H9 (cell line): ENCODE measurements around the gene PRSS27. TPM values are rescaled to one million over a fixed set of nuclear protein-coding genes. Genes with fewer than 3 reads are reported as not detected.

Source experiments
- DNase-seq: peaks from one replicate; pipeline ENCODE4 v3.0.0-alpha.2; 2017
- H2AFZ ChIP-seq: one replicate; pipeline ENCODE4 v1.6.1; 2013; ENCODE audit warnings: mild to moderate bottlenecking, low read length, control low read depth, moderate library complexity
- H2AK5ac ChIP-seq: 2 replicates; pipeline ENCODE4 v1.6.1; 2013; ENCODE audit warnings: low read length, control low read depth, mixed read lengths; ENCODE audit not compliant: insufficient read length
- H2BK120ac ChIP-seq: one replicate; pipeline ENCODE4 v1.6.1; 2013; ENCODE audit warnings: low read depth, mild to moderate bottlenecking, low read length, control low read depth, inconsistent platforms; ENCODE audit not compliant: poor library complexity, severe bottlenecking
- H2BK12ac ChIP-seq: 2 replicates; pipeline ENCODE4 v1.6.1; 2013; ENCODE audit warnings: low read length, control low read depth, mixed read lengths, low read depth; ENCODE audit not compliant: insufficient read length
- H2BK15ac ChIP-seq: 2 replicates; pipeline ENCODE4 v1.6.1; 2013; ENCODE audit warnings: low read depth, low read length, control low read depth
- H2BK20ac ChIP-seq: one replicate; pipeline ENCODE4 v1.6.1; 2013; ENCODE audit warnings: low read depth, mild to moderate bottlenecking, low read length, control low read depth, inconsistent platforms; ENCODE audit not compliant: poor library complexity, severe bottlenecking
- H2BK5ac ChIP-seq: 2 replicates; pipeline ENCODE4 v1.6.1; 2013; ENCODE audit warnings: low read length, control low read depth, mixed read lengths; ENCODE audit not compliant: insufficient read length
- H3K14ac ChIP-seq: 2 replicates; pipeline ENCODE4 v1.6.1; 2013; ENCODE audit warnings: low read length, control low read depth; ENCODE audit not compliant: insufficient read depth
- H3K18ac ChIP-seq: 2 replicates; pipeline ENCODE4 v1.6.1; 2013; ENCODE audit warnings: low read depth, mild to moderate bottlenecking, mixed read lengths, low read length, control low read depth; ENCODE audit not compliant: insufficient read length
- H3K23ac ChIP-seq: 2 replicates; pipeline ENCODE4 v1.6.1; 2013; ENCODE audit warnings: low read length, control low read depth, mixed read lengths, low read depth; ENCODE audit not compliant: insufficient read length
- H3K23me2 ChIP-seq: 2 replicates; pipeline ENCODE4 v1.6.1; 2013; ENCODE audit warnings: low read depth, mild to moderate bottlenecking, mixed read lengths, low read length, control low read depth; ENCODE audit not compliant: insufficient read length, poor library complexity, severe bottlenecking
- H3K27ac ChIP-seq: 2 replicates; pipeline ENCODE4 v1.5.1; 2013; ENCODE audit warnings: low read length, control low read depth, mixed read lengths, low read depth; ENCODE audit not compliant: insufficient read length
- H3K27me3 ChIP-seq: 2 replicates; pipeline ENCODE4 v1.6.1; 2013; ENCODE audit warnings: low read length, control low read depth, inconsistent platforms; ENCODE audit not compliant: insufficient read depth
- H3K4ac ChIP-seq: 2 replicates; pipeline ENCODE4 v1.6.1; 2013; ENCODE audit warnings: low read depth, mild to moderate bottlenecking, control low read depth, inconsistent platforms, low read length, moderate library complexity
- H3K4me1 ChIP-seq: 2 replicates; pipeline ENCODE4 v1.6.1; 2013; ENCODE audit warnings: low read length, control low read depth, inconsistent platforms; ENCODE audit not compliant: insufficient read depth
- H3K4me2 ChIP-seq: 2 replicates; pipeline ENCODE4 v1.6.1; 2013; ENCODE audit warnings: low read length, control low read depth, mixed read lengths; ENCODE audit not compliant: insufficient read length, insufficient read depth
- H3K56ac ChIP-seq: 2 replicates; pipeline ENCODE4 v1.6.1; 2013; ENCODE audit warnings: low read depth, mild to moderate bottlenecking, mixed read lengths, low read length, control low read depth; ENCODE audit not compliant: insufficient read length
- H3K79me1 ChIP-seq: 2 replicates; pipeline ENCODE4 v1.6.1; 2013; ENCODE audit warnings: low read depth, mild to moderate bottlenecking, moderate library complexity, low read length, control low read depth, inconsistent platforms; ENCODE audit not compliant: insufficient read depth, poor library complexity, severe bottlenecking
- H3K79me2 ChIP-seq: 2 replicates; pipeline ENCODE4 v1.6.1; 2013; ENCODE audit warnings: low read length, control low read depth, inconsistent platforms; ENCODE audit not compliant: insufficient read depth
- H3K9ac ChIP-seq: 2 replicates; pipeline ENCODE4 v1.6.1; 2013; ENCODE audit warnings: low read length, control low read depth, mixed read lengths; ENCODE audit not compliant: insufficient read length; ENCODE audit errors: extremely low read depth
- H3K9me3 ChIP-seq: one replicate; pipeline ENCODE4 v1.6.1; 2013; ENCODE audit warnings: low read depth, low read length, inconsistent platforms; ENCODE audit not compliant: control insufficient read depth
- H3T11ph ChIP-seq: one replicate; pipeline ENCODE4 v1.6.1; 2013; ENCODE audit warnings: mild to moderate bottlenecking, low read length, control low read depth, inconsistent platforms
- H4K20me1 ChIP-seq: one replicate; pipeline ENCODE4 v1.6.1; 2013; ENCODE audit not compliant: control insufficient read depth, insufficient read length, insufficient read depth
- H4K5ac ChIP-seq: 2 replicates; pipeline ENCODE4 v1.6.1; 2013; ENCODE audit warnings: low read depth, mild to moderate bottlenecking, mixed read lengths, low read length, control low read depth; ENCODE audit not compliant: insufficient read length
- H4K8ac ChIP-seq: replicated peaks from 2 replicates; pipeline ENCODE4 v1.6.1; 2013; ENCODE audit warnings: low read length, control low read depth, mixed read lengths, low read depth; ENCODE audit not compliant: insufficient read length
- H4K91ac ChIP-seq: 2 replicates; pipeline ENCODE4 v1.6.1; 2013; ENCODE audit warnings: low read depth, mild to moderate bottlenecking, moderate library complexity, mixed read lengths, low read length, control low read depth; ENCODE audit not compliant: insufficient read length
- H3K27ac Mint-ChIP-seq, 3 experiments: 2 replicates in 2 of 3; 3 replicates in 1 of 3; pipeline ENCODE4 v1.8.0; 2020 to 2021; ENCODE audit warnings: mixed read lengths in 3 of 3, mild to moderate bottlenecking in 1 of 3, moderate library complexity in 1 of 3
- H3K27me3 Mint-ChIP-seq: 2 replicates; pipeline ENCODE4 v1.8.0; 2021; ENCODE audit warnings: low read depth, mild to moderate bottlenecking, moderate library complexity, mixed read lengths
- H3K36me3 Mint-ChIP-seq, 3 experiments: 2 replicates in 2 of 3; 3 replicates in 1 of 3; pipeline ENCODE4 v1.8.0; 2020 to 2021; ENCODE audit warnings: low read depth in 3 of 3, mixed read lengths in 3 of 3; ENCODE audit not compliant: insufficient read depth in 1 of 3
- H3K4me1 Mint-ChIP-seq, 2 experiments: 2 replicates each; pipeline ENCODE4 v1.8.0; 2020; ENCODE audit warnings: mixed read lengths in 2 of 2
- H3K4me3 Mint-ChIP-seq, 2 experiments: 2 replicates in 1 of 2; 3 replicates in 1 of 2; pipeline ENCODE4 v1.8.0; 2020 to 2021; ENCODE audit warnings: mild to moderate bottlenecking in 2 of 2, mixed read lengths in 2 of 2, moderate library complexity in 1 of 2
- H3K9me3 Mint-ChIP-seq, 2 experiments: 2 replicates in 1 of 2; 3 replicates in 1 of 2; pipeline ENCODE4 v1.8.0; 2020; ENCODE audit warnings: mild to moderate bottlenecking in 2 of 2, mixed read lengths in 2 of 2, moderate library complexity in 1 of 2
- WGBS: extraction: QIAGEN DNeasy Blood & Tissue Kit; methylation state at CpG from one replicate; pipeline ENCODE4 v1.1.7; 2013; ENCODE audit warnings: missing lambda C conversion rate, low lambda C conversion rate, mixed read lengths; ENCODE audit not compliant: insufficient read length; ENCODE audit errors: extremely low coverage; 5-methylcytosine and 5-hydroxymethylcytosine counted together
- total RNA-seq: library from RNA; stranded (reverse); gene quantifications from 2 replicates; pipeline ENCODE4 v1.2.1, GENCODE V29; 2021
- TF ChIP-seq, protein P1 (sequence below): fragments of 200-600 bp; sonication (generic); conservative IDR thresholded peaks from 3 replicates; pipeline ENCODE4 v1.8.0; 2021; ENCODE audit warnings: antibody characterized with exemption, mild to moderate bottlenecking

The PRSS27 gene
- total RNA-seq, 1 experiment from 2014 or later: 5.0 TPM

DNA sequence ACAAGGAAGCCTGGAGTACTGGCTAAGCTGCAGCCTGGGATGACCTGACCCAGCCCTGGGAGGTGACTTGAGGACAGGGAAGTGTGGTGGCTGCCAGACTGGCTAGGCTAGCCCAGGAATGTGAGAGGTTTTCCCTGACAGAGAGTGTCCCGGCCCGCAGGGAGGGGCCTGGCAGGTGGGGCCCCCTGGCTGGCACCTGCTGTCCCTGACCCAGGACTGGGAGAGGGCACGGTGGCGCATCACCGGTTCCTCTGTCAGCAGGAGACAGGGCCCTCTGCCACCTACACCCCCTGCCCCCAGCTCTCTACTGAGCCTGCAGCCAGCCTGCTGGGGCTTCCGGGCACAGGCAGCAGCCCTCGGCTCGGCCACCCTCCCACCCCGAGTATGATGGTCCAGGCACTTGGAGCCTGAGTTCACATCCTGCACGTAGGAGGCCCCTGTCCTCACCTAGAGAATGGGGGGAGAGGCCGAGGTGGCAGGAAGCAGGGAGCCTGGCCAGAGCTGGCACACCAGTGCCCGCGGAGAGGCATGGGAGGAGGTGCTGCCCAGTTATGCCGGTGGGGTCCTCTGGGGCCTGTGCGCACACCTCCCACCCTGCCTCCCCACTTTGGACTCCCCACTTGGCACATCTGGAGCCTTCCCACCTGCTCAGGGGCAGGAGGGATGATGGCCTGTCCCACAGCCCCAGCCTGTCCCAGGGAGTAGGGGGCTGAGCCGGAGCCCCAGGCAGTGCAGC, 528 bp downstream of the PRSS27 start:
- no CpG with 5 or more reads among the region's 16 CpGs for WGBS
- Histone ChIP-seq H3K23me2 (no peaks in the 10 kb centered on the region), H3K4me1 (no peaks in the 10 kb centered on the region; the same call in 1 of the 2 replicates), H4K20me1 (no peaks in the 10 kb centered on the region), H2BK20ac (no peak overlapping the region), H4K8ac (no peak overlapping the region), H3K18ac (no peak overlapping the region), H3K23ac (no peak overlapping the region), H2AFZ (no peak overlapping the region), H2BK12ac (no peak overlapping the region), H3K27ac (no peak overlapping the region), H4K91ac (no peak overlapping the region), H3K4ac (no peak overlapping the region), H3K9me3 (no peaks in the 10 kb centered on the region), H2BK120ac (no peak overlapping the region), H3K4me2 (no peak overlapping the region), H3T11ph (no peak overlapping the region), H3K14ac (no peak overlapping the region; the same call in 1 of the 2 replicates), H4K5ac (no peak overlapping the region), H3K27me3 (no peaks in the 10 kb centered on the region), H2AK5ac (no peak overlapping the region), H3K9ac (no peak overlapping the region), H2BK15ac (no peak overlapping the region), H3K79me1 (no peaks in the 10 kb centered on the region), H2BK5ac (no peak overlapping the region), H3K79me2 (no peaks in the 10 kb centered on the region), H3K56ac (no peak overlapping the region)
- Mint-ChIP-seq H3K36me3 (no peaks in the 10 kb centered on the region), H3K27me3 (peaks cover 5% of the 10 kb centered on the region), H3K27ac (peak overlapping the region in 1 of 3 experiments; percentile 40; a peak in 1 of 7 replicates), H3K4me1 (peaks cover 3 to 14% of the 10 kb centered on the region in 2 experiments; a peak in 3 of 4 replicates), H3K4me3 (peak overlapping the region; percentile 79 to 89; a peak in 4 of 5 replicates), H3K9me3 (no peaks in the 10 kb centered on the region)
- TF ChIP-seq, protein P1, sequence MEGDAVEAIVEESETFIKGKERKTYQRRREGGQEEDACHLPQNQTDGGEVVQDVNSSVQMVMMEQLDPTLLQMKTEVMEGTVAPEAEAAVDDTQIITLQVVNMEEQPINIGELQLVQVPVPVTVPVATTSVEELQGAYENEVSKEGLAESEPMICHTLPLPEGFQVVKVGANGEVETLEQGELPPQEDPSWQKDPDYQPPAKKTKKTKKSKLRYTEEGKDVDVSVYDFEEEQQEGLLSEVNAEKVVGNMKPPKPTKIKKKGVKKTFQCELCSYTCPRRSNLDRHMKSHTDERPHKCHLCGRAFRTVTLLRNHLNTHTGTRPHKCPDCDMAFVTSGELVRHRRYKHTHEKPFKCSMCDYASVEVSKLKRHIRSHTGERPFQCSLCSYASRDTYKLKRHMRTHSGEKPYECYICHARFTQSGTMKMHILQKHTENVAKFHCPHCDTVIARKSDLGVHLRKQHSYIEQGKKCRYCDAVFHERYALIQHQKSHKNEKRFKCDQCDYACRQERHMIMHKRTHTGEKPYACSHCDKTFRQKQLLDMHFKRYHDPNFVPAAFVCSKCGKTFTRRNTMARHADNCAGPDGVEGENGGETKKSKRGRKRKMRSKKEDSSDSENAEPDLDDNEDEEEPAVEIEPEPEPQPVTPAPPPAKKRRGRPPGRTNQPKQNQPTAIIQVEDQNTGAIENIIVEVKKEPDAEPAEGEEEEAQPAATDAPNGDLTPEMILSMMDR: no peak
- DNase-seq: no peak
